Neutrophil (primary cell): ENCODE results near the gene EIF2S1.

Experiments used
- H3K27ac ChIP-seq: fragments of 200-600 bp; sonication (generic); 2 replicates; pipeline ENCODE4 v1.5.1; 2016; ENCODE audit warnings: mild to moderate bottlenecking, moderate library complexity
- H3K27me3 ChIP-seq: fragments of 200-600 bp; sonication (generic); 2 replicates; pipeline ENCODE4 v1.6.0; 2016; ENCODE audit warnings: mild to moderate bottlenecking
- H3K36me3 ChIP-seq: fragments of 200-600 bp; sonication (generic); 2 replicates; pipeline ENCODE4 v1.5.1; 2017
- H3K4me1 ChIP-seq, 2 experiments: fragments of 200-600 bp in 1 of 2; sonication (generic) in 1 of 2; 1 replicate in 1 of 2; 2 replicates in 1 of 2; pipeline versions ENCODE4 v1.5.1 to v1.6.1; 2013 to 2016; ENCODE audit warnings: low read depth in 1 of 2, low read length in 1 of 2, mild to moderate bottlenecking in 1 of 2, moderate library complexity in 1 of 2; ENCODE audit not compliant: control insufficient read depth in 1 of 2, insufficient read depth in 1 of 2
- H3K4me3 ChIP-seq, 2 experiments: fragments of 200-600 bp in 1 of 2; sonication (generic) in 1 of 2; 1 replicate in 1 of 2; 2 replicates in 1 of 2; pipeline ENCODE4 v1.5.1; 2013 to 2016; ENCODE audit warnings: low read depth in 1 of 2, low read length in 1 of 2, mild to moderate bottlenecking in 1 of 2, moderate library complexity in 1 of 2
- H3K9me3 ChIP-seq: fragments of 200-600 bp; sonication (generic); 2 replicates; pipeline ENCODE4 v1.5.1; 2016
- CTCF ChIP-seq: fragments of 200-600 bp; sonication (generic); IDR thresholded peaks from 2 replicates; pipeline ENCODE4 v1.5.1; 2016; ENCODE audit warnings: antibody characterized with exemption

The EIF2S1 gene

DNA sequence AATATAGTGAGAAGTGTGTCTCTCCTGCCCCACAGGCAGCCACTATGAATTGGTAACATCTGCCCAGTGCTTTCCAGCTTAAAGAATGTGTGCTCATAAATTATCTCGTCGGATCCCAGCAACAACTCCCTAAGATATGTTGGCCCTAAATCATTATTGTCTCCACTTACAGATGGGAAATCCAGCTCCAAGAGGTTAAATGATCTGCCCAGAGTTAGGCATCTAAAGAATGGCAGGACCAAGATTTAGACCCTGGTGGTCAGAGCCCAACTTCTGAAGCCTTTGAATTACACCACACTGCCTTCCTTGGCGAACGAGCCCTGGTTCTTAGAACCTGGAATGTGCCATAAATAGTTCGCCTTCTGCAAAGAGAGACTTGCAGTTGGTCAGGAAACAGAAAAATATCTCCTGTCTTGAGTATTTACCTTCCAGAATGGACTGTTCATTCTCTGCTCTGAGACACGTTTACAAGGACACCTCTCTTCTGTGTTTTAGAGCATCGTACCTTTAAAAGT lies 72.0 kb downstream of the EIF2S1 start:
- no peak for TF ChIP-seq CTCF
- Histone ChIP-seq H3K36me3 (no peaks in the 10 kb centered on the region), H3K27me3 (peaks cover 14% of the 10 kb centered on the region), H3K9me3 (no peaks in the 10 kb centered on the region), H3K4me1 (no peaks in the 10 kb centered on the region), H3K27ac (no peak overlapping the region), H3K4me3 (no peak overlapping the region)

DNA sequence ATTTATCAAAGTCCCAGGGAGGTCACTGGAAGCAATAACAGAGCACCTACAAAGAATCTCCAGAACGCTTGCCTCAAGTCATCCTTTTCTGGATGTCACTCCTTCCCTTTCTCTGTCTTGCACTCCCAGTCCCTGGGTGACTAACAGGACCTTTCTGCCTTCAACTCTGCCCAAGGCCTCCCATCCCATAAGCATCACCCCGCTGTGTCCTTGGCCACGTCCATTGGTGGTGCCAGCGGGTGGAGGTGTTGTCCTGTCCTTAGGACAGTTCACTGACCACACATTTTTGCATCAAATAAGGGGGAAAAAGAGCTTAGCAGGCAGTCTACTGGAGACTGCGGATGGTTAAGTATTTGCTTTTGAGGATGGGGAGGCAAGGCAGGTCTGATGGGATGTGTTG lies 75.5 kb downstream of the EIF2S1 start:
- Histone ChIP-seq H3K4me3 (no peak overlapping the region), H3K4me1 (no peaks in the 10 kb centered on the region), H3K36me3 (no peaks in the 10 kb centered on the region), H3K27me3 (peaks cover 11% of the 10 kb centered on the region), H3K9me3 (no peaks in the 10 kb centered on the region), H3K27ac (no peak overlapping the region)
- no peak for TF ChIP-seq CTCF
